NCI-H1092 treated with DMSO at 0.1 percent for 48 hours (cell line): ENCODE results near the gene THRB.
"Not testable (repeated sequence)": the region's sequence is repeated elsewhere in the genome, so short reads cannot be mapped to it uniquely, and the experiment has no call there.

Source experiments
- DNase-seq: peaks from one replicate; lab custom pipeline; 2025; lab: John Stamatoyannopoulos, UW

Gene THRB

DNA sequence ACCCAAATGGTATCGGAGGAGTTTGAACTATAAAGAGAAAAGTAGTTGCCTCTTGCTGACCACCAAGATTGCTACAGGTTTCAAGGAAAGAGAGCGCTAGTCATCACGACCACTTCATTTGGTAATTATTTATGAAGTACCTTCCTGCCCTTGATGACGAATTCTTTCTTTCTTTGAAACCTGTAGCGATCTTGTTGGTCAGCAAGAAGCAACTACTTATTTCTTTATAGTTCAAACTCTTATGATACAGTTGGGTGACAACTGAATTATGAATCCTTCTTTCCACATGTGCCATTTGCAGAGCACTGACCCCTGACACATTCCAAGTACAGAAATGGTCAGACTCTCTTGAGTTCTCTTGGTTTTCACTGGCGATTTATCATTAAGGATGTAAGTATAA, 46.8 kb downstream of the THRB start:
- no peak for DNase-seq

- no peak for DNase-seq
Observed at GRCh38 chr3:24446032-24446431, 48.6 kb downstream of the THRB start.

- DNase-seq = no peak
Observed at GRCh38 chr3:24443476-24443875, 51.2 kb downstream of the THRB start.

GRCh38 chr3:24440760-24441464, 53.7 kb downstream of the THRB start:
- no peak for DNase-seq

DNA sequence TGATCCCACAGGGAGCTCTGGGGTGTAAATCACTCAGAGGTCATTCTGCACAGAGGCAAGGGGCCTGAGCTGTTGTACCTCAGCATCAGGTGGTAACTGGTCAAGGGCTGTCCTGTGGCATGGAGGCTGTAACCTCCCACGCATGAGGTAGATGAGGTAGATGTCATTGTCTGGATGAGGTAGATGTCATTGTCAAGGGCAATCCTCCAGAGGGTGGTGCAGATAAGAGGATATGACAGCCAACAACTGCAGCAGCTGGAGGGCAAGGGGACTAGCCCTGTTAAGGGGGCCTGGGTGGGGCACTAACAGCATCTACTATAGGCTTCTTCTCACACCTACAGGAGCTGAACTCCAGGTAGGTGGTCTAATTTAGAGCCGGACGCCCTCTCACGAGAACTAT, 55.6 kb downstream of the THRB start:
- no peak for DNase-seq

DNA sequence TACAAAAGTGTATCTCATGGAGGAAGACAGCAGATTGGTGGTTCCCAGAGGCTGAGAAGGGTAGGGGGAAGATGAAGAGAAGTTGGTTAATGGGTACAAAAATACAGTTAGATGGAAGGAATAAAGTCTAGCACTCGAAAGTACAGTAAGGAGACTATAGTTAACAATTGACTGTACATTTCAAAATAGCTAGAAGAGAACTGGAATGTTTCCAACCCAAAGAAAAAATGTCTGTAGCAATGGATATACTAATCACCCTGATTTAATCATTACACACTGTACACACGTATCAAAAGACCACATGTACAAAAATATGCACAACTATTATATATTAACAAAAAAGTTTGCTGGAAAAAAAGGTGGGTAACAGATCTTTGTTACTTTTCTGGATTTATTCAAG, 57.3 kb downstream of the THRB start:
- DNase-seq = no peak

DNA sequence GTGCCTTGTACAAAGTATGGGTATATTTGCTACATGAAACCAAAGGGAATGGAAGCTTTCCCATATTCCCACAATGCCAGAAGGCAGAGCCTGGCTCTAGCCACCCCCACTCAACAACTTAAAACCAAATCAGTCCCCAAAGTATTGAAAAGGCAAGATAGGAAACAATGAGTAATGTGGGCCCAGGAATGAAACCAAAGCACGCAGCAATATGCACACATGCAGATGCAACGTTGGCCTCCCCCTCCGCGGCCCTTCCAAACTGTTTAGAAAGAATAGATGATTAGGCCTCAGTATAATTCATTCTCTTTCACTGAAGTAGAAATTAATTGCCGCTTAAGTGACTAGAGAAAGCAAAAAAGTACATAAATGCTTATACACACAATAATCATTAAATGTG, 59.1 kb downstream of the THRB start:
- DNase-seq = no peak

GRCh38 chr3:24434651-24435050, 60.0 kb downstream of the THRB start:
- DNase-seq = no peak

DNA sequence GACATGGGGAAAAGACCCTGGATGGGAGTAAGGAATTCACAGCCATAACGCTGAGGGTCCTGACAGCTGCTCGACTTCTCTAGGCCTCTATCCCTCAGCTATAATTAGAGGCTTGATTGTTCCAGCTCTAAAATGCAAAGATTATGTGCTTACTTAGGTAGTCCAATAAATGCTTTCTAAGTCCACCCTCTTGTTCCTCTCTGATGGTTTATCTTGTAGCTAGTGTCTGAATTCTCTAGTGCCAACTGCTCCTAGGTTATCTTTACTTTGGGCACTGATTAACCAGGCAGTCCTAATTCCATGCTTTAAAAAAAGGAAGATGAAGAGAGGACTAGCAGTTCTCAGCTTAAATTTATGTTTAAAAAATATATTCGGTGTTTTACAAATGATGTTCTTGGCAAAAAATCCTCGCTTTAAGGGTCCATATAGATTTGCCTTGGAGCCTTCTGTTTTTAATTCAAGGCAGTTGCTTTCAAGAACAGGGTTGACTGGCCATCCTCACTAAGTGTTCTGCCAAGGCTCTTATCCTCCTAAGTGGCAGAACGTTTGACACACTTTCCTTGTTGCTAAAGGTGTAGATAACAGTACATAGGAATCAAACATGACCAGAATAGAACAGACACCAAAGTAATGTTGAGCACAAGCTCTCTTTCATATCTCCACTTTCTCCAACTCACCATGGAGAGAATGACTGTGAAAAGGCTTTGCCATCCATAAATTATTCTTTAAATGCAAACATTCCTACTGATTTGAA, 60.6 kb downstream of the THRB start:
- no peak for DNase-seq

- DNase-seq = no peak
Observed at GRCh38 chr3:24432989-24433388, 61.7 kb downstream of the THRB start.

- DNase-seq = no peak
Observed at GRCh38 chr3:24428481-24428880, 66.2 kb downstream of the THRB start.

- no peak for DNase-seq
Observed at GRCh38 chr3:24426896-24427295, 67.8 kb downstream of the THRB start.

GRCh38 chr3:24420829-24421228, 73.8 kb downstream of the THRB start:
- DNase-seq = not testable (repeated sequence)

DNA sequence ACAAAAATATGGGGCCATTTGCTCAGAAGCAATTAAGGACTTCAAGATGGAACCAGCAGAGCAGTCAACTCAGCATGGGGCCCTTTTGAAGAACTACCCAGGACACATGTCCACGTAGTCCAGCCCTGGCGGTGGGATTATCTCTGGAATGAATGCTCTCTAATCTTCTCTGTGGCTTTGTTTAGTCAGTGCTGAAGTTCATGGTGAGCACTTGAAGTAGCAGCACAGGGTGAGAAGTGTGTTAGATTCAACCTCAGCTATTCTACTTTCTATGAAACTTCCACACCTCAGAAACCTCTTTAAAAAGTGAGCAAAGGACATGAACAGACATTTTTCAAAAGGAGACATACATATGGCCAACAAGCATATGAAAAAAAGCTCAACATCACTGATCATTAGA, 74.4 kb downstream of the THRB start:
- DNase-seq = no peak

GRCh38 chr3:24419067-24419791, 75.4 kb downstream of the THRB start:
- DNase-seq = no peak

DNA sequence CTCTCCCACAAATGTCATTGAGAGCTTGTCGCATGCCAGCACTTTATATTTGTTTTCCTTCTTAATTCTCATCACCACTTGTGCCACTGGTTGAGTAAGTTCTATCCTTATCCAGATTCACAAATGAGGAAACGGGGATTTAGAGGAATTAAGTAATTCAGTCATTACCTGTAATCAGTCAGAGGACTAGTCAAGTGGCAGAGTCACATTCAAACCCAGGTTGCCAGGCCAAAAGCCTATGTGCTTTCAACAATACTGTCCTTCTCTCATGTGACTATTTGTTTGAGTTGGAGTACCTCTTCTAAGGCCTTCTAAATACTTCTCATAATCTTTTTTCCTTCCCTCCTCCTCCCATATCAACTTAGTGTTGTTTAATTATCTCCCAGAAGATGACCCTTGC, 76.9 kb downstream of the THRB start:
- DNase-seq = no peak

DNA sequence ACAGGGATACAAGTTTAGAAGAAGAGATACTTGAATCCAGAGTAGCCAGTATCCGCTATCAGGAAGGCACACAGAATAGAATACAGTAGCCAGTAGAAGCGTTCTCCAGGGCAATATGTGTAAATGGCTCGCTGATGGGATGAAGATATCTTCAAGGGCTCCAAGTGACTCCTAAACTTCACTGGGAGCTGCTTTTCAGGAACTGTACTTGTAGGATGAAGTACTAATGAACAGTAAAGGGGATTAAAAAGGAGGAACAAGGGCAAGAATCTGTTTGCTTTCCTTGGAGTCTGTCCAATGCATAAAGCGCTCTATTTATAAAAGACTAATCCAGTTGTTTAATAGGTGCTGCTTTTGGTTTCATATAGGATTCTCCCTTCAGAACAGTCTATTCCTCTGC, 78.4 kb downstream of the THRB start:
- no peak for DNase-seq

- DNase-seq = no peak
Observed at GRCh38 chr3:24415824-24416223, 78.8 kb downstream of the THRB start.

DNA sequence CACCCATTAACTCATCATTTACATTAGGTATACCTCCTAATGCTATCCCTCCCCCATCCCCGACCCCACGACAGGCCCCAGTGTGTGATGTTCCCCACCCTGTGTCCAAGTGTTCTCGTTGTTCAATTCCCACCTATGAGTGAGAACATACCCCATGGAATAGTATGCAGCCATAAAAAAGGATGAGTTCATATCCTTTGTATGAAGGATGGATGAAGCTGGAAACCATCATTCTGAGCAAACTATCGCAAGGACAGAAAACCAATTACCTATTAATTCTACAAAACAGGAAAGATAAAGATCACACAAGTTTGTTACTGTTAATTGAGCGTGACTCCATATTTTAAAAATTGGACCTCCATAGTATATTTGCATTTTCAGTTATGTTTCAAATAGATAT, 81.0 kb downstream of the THRB start:
- DNase-seq = not testable (repeated sequence)

DNA sequence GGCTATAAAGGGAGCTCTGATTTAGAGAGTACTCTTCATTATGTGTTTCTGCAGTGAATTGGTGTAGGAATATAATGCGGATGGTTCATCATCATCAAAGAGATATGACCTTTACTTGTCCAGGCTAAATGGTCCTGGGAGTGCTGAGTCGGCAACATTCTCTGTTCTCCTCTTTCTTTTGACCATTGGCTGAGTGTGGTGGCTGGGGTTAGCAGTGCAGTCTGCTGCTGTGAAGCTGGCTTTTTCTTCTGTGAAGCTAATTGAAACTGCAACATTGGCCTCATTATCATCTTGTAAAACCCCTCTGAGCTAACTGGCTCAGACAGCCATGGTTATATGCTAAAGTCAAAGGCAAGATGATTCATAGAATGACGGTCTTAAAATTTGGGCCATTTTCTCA, 83.8 kb downstream of the THRB start:
- DNase-seq = no peak

GRCh38 chr3:24407980-24408680, 86.5 kb downstream of the THRB start:
- no peak for DNase-seq

GRCh38 chr3:24406900-24407299, 87.8 kb downstream of the THRB start:
- no peak for DNase-seq
